GM23338 (cell line): Measurements from ENCODE around the gene SLC13A5. TPM values are rescaled to one million over a fixed set of nuclear protein-coding genes. Genes with fewer than 3 reads are reported as not detected.

Source experiments
- ATAC-seq: fragments of 200-7000 bp; cut with Tn5 transposase; 3 replicates; pipeline ENCODE4 v1.9.1; 2020
- DNase-seq: peaks from one replicate; pipeline ENCODE4 v3.0.0-alpha.2; 2015; ENCODE audit warnings: low spot score
- H2AFZ ChIP-seq: fragments of 200-600 bp; sonication (generic); 2 replicates; pipeline ENCODE4 v1.8.0; 2016; ENCODE audit warnings: antibody characterized with exemption, mild to moderate bottlenecking, moderate library complexity
- H3F3A ChIP-seq: fragments of 200-600 bp; sonication (generic); replicated peaks from 2 replicates; pipeline ENCODE4 v1.8.0; 2017; ENCODE audit warnings: antibody characterized with exemption, mixed run types, low read depth
- H3K27ac ChIP-seq: fragments of 200-600 bp; sonication (generic); 2 replicates; pipeline ENCODE4 v1.6.1; 2016; ENCODE audit warnings: low read depth
- H3K27me3 ChIP-seq: fragments of 200-600 bp; sonication (generic); 2 replicates; pipeline ENCODE4 v1.8.0; 2016; ENCODE audit warnings: mild to moderate bottlenecking, mixed run types, moderate library complexity; ENCODE audit not compliant: insufficient read depth
- H3K36me3 ChIP-seq: fragments of 200-600 bp; sonication (generic); 2 replicates; pipeline ENCODE4 v1.8.0; 2016; ENCODE audit warnings: mild to moderate bottlenecking; ENCODE audit not compliant: insufficient read depth
- H3K4me1 ChIP-seq: fragments of 200-600 bp; sonication (generic); 2 replicates; pipeline ENCODE4 v1.8.0; 2016; ENCODE audit warnings: mild to moderate bottlenecking, moderate library complexity; ENCODE audit not compliant: insufficient read depth
- H3K4me2 ChIP-seq: fragments of 200-600 bp; sonication (generic); 2 replicates; pipeline ENCODE4 v1.7.1; 2017; ENCODE audit warnings: mixed run types
- H3K4me3 ChIP-seq: fragments of 200-600 bp; sonication (generic); 2 replicates; pipeline ENCODE4 v1.6.1; 2016; ENCODE audit warnings: mixed run types
- H3K79me2 ChIP-seq: fragments of 200-600 bp; sonication (generic); replicated peaks from 2 replicates; pipeline ENCODE4 v1.8.0; 2017; ENCODE audit warnings: mild to moderate bottlenecking; ENCODE audit not compliant: insufficient read depth
- H3K9me2 ChIP-seq: fragments of 200-600 bp; sonication (generic); 2 replicates; pipeline ENCODE4 v1.8.0; 2017; ENCODE audit not compliant: insufficient read depth
- H4K20me1 ChIP-seq: fragments of 200-600 bp; sonication (generic); replicated peaks from 2 replicates; pipeline ENCODE4 v1.8.0; 2017; ENCODE audit warnings: mild to moderate bottlenecking; ENCODE audit not compliant: insufficient read depth
- H3K27ac Mint-ChIP-seq: 2 replicates; pipeline ENCODE4 v1.8.0; 2020; ENCODE audit warnings: inconsistent platforms, mild to moderate bottlenecking, moderate library complexity, mixed read lengths
- H3K27me3 Mint-ChIP-seq: 3 replicates; pipeline ENCODE4 v1.8.0; 2022; ENCODE audit warnings: low read depth, mild to moderate bottlenecking, moderate library complexity, mixed read lengths, inconsistent platforms; ENCODE audit not compliant: insufficient read depth, poor library complexity
- H3K36me3 Mint-ChIP-seq: 3 replicates; pipeline ENCODE4 v1.8.0; 2021; ENCODE audit warnings: low read depth, mild to moderate bottlenecking, inconsistent platforms, moderate library complexity, mixed read lengths
- H3K4me1 Mint-ChIP-seq: 3 replicates; pipeline ENCODE4 v1.8.0; 2020; ENCODE audit warnings: mild to moderate bottlenecking, inconsistent platforms, mixed read lengths
- H3K4me3 Mint-ChIP-seq: 3 replicates; pipeline ENCODE4 v1.8.0; 2021; ENCODE audit warnings: moderate library complexity, mild to moderate bottlenecking, inconsistent platforms, mixed read lengths
- H3K9me3 Mint-ChIP-seq: 3 replicates; pipeline ENCODE4 v1.8.0; 2020; ENCODE audit warnings: moderate library complexity, mild to moderate bottlenecking, inconsistent platforms, mixed read lengths
- CREB1 ChIP-seq: fragments of 250-450 bp; sonication (Bioruptor Pico); IDR thresholded peaks from 2 replicates; pipeline ENCODE4 v1.5.0; 2020; ENCODE audit warnings: low read depth, mild to moderate bottlenecking, moderate library complexity
- EZH2 ChIP-seq: fragments of 200-600 bp; sonication (generic); IDR thresholded peaks from one replicate; pipeline ENCODE4 v1.8.0; 2017; ENCODE audit warnings: antibody characterized with exemption, mild to moderate bottlenecking, low read depth; ENCODE audit not compliant: unreplicated experiment
- EZH2phosphoT487 ChIP-seq: fragments of 200-600 bp; sonication (generic); IDR thresholded peaks from one replicate; pipeline ENCODE4 v1.8.1; 2018; ENCODE audit warnings: antibody characterized with exemption; ENCODE audit not compliant: unreplicated experiment
- JUNB ChIP-seq: IDR thresholded peaks from one replicate; pipeline ENCODE4 v1.6.1; 2016; ENCODE audit warnings: antibody characterized with exemption; ENCODE audit not compliant: unreplicated experiment
- NANOG ChIP-seq: IDR thresholded peaks from 2 replicates; pipeline ENCODE4 v1.6.1; 2016; ENCODE audit warnings: antibody characterized with exemption, borderline replicate concordance
- POLR2AphosphoS5 ChIP-seq: IDR thresholded peaks from 2 replicates; pipeline ENCODE4 v1.6.1; 2016; ENCODE audit warnings: antibody characterized with exemption, low read depth
- STAT1 ChIP-seq: IDR thresholded peaks from one replicate; pipeline ENCODE4 v1.6.1; 2016; ENCODE audit warnings: antibody characterized with exemption; ENCODE audit not compliant: unreplicated experiment
- ZNF114 ChIP-seq: fragments of 250-450 bp; sonication (Bioruptor Pico); IDR thresholded peaks from 2 replicates; pipeline ENCODE4 v1.5.0; 2020; ENCODE audit warnings: mild to moderate bottlenecking, moderate library complexity
- ZNF331 ChIP-seq: fragments of 250-450 bp; sonication (Bioruptor Pico); IDR thresholded peaks from 2 replicates; pipeline ENCODE4 v1.5.0; 2020; ENCODE audit warnings: low read depth, mild to moderate bottlenecking, moderate library complexity
- polyA plus RNA-seq: library from polyadenylated mRNA; unstranded; fragments of >200 nt; fragmentation: Nextera tagmentation; extraction: Ambion mirVana; gene quantifications from 2 replicates; pipeline ENCODE4 v1.2.1, GENCODE V29; 2016
- total RNA-seq: library from RNA; depleted of rRNA; stranded (reverse); fragments of >200 nt; shearing (Covaris generic); gene quantifications from 2 replicates; pipeline ENCODE4 v1.2.3, GENCODE V29; 2014
- TF ChIP-seq, protein P1 (sequence below): IDR thresholded peaks from 2 replicates; pipeline ENCODE4 v1.6.1; 2016; ENCODE audit warnings: antibody characterized with exemption
- TF ChIP-seq, protein P2 (sequence below): fragments of 250-450 bp; sonication (Bioruptor Pico); IDR thresholded peaks from 2 replicates; pipeline ENCODE4 v1.5.0; 2020; ENCODE audit warnings: mild to moderate bottlenecking, moderate library complexity
- TF ChIP-seq, protein P3 (sequence below): IDR thresholded peaks from one replicate; pipeline ENCODE4 v1.6.1; 2018; ENCODE audit warnings: antibody characterized with exemption; ENCODE audit not compliant: unreplicated experiment
- TF ChIP-seq, protein P4 (sequence below), 2 experiments: fragments of 200-600 bp in 1 of 2; sonication (generic) in 1 of 2; conservative IDR thresholded peaks; 2 replicates each; pipeline versions ENCODE4 v1.5.1 to v1.6.1; 2016 to 2017; ENCODE audit warnings: antibody characterized with exemption in 2 of 2, low read depth in 2 of 2, mild to moderate bottlenecking in 2 of 2, moderate library complexity in 1 of 2

Gene SLC13A5
- total and polyA plus RNA-seq, 2 experiments from 2014 or later = 1.2 to 2.3 TPM

DNA sequence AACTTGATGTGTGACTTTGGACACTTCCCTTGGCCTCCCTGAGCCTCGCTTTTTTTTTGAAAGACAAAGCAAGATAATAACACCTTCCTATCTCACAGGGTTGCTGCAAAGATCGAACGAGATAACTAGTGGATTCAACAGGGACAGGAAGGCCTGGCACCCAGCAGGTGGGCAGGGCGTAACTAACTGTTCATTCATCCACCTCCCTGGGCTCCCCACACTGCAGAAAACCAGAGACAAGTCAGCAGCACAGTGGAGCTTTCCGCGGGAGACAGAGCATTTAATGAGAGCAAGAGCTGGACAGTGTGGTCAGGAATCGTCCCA, 28.7 kb downstream of the SLC13A5 start:
- H3K27me3 Mint-ChIP-seq = peaks cover 2% of the 10 kb centered on the region
- H2AFZ ChIP-seq = no peak overlapping the region
- no peak overlapping the region for H3K4me3 ChIP-seq
- no peaks in the 10 kb centered on the region for H3F3A ChIP-seq
- no peaks in the 10 kb centered on the region for H3K9me2 ChIP-seq
- no peak for DNase-seq
- no peak overlapping the region for H3K27ac Mint-ChIP-seq
- ATAC-seq = no peak
- no peak overlapping the region for H3K4me3 Mint-ChIP-seq
- H3K9me3 Mint-ChIP-seq = no peaks in the 10 kb centered on the region; the same call in 2 of the 3 replicates
- no peaks in the 10 kb centered on the region for H3K4me1 ChIP-seq
- H3K4me2 ChIP-seq = no peak overlapping the region
- TF ChIP-seq EZH2 (no peak), EZH2phosphoT487 (no peak), ZNF331 (CRISPR knock-in tag) (no peak), CREB1 (CRISPR knock-in tag) (no peak), JUNB (no peak), ZNF114 (CRISPR knock-in tag) (no peak), STAT1 (no peak), POLR2AphosphoS5 (no peak), NANOG (no peak)
- TF ChIP-seq, protein P1, sequence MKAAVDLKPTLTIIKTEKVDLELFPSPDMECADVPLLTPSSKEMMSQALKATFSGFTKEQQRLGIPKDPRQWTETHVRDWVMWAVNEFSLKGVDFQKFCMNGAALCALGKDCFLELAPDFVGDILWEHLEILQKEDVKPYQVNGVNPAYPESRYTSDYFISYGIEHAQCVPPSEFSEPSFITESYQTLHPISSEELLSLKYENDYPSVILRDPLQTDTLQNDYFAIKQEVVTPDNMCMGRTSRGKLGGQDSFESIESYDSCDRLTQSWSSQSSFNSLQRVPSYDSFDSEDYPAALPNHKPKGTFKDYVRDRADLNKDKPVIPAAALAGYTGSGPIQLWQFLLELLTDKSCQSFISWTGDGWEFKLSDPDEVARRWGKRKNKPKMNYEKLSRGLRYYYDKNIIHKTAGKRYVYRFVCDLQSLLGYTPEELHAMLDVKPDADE = no peak
- TF ChIP-seq, protein P2, sequence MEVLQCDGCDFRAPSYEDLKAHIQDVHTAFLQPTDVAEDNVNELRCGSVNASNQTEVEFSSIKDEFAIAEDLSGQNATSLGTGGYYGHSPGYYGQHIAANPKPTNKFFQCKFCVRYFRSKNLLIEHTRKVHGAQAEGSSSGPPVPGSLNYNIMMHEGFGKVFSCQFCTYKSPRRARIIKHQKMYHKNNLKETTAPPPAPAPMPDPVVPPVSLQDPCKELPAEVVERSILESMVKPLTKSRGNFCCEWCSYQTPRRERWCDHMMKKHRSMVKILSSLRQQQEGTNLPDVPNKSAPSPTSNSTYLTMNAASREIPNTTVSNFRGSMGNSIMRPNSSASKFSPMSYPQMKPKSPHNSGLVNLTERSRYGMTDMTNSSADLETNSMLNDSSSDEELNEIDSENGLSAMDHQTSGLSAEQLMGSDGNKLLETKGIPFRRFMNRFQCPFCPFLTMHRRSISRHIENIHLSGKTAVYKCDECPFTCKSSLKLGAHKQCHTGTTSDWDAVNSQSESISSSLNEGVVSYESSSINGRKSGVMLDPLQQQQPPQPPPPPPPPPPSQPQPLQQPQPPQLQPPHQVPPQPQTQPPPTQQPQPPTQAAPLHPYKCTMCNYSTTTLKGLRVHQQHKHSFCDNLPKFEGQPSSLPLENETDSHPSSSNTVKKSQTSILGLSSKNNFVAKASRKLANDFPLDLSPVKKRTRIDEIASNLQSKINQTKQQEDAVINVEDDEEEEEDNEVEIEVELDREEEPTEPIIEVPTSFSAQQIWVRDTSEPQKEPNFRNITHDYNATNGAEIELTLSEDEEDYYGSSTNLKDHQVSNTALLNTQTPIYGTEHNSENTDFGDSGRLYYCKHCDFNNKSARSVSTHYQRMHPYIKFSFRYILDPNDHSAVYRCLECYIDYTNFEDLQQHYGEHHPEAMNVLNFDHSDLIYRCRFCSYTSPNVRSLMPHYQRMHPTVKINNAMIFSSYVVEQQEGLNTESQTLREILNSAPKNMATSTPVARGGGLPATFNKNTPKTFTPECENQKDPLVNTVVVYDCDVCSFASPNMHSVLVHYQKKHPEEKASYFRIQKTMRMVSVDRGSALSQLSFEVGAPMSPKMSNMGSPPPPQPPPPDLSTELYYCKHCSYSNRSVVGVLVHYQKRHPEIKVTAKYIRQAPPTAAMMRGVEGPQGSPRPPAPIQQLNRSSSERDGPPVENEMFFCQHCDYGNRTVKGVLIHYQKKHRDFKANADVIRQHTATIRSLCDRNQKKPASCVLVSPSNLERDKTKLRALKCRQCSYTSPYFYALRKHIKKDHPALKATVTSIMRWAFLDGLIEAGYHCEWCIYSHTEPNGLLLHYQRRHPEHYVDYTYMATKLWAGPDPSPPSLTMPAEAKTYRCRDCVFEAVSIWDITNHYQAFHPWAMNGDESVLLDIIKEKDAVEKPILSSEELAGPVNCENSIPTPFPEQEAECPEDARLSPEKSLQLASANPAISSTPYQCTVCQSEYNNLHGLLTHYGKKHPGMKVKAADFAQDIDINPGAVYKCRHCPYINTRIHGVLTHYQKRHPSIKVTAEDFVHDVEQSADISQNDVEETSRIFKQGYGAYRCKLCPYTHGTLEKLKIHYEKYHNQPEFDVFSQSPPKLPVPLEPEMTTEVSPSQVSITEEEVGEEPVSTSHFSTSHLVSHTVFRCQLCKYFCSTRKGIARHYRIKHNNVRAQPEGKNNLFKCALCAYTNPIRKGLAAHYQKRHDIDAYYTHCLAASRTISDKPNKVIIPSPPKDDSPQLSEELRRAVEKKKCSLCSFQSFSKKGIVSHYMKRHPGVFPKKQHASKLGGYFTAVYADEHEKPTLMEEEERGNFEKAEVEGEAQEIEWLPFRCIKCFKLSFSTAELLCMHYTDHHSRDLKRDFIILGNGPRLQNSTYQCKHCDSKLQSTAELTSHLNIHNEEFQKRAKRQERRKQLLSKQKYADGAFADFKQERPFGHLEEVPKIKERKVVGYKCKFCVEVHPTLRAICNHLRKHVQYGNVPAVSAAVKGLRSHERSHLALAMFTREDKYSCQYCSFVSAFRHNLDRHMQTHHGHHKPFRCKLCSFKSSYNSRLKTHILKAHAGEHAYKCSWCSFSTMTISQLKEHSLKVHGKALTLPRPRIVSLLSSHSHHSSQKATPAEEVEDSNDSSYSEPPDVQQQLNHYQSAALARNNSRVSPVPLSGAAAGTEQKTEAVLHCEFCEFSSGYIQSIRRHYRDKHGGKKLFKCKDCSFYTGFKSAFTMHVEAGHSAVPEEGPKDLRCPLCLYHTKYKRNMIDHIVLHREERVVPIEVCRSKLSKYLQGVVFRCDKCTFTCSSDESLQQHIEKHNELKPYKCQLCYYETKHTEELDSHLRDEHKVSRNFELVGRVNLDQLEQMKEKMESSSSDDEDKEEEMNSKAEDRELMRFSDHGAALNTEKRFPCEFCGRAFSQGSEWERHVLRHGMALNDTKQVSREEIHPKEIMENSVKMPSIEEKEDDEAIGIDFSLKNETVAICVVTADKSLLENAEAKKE (CRISPR knock-in tag) = no peak
- TF ChIP-seq, protein P3, sequence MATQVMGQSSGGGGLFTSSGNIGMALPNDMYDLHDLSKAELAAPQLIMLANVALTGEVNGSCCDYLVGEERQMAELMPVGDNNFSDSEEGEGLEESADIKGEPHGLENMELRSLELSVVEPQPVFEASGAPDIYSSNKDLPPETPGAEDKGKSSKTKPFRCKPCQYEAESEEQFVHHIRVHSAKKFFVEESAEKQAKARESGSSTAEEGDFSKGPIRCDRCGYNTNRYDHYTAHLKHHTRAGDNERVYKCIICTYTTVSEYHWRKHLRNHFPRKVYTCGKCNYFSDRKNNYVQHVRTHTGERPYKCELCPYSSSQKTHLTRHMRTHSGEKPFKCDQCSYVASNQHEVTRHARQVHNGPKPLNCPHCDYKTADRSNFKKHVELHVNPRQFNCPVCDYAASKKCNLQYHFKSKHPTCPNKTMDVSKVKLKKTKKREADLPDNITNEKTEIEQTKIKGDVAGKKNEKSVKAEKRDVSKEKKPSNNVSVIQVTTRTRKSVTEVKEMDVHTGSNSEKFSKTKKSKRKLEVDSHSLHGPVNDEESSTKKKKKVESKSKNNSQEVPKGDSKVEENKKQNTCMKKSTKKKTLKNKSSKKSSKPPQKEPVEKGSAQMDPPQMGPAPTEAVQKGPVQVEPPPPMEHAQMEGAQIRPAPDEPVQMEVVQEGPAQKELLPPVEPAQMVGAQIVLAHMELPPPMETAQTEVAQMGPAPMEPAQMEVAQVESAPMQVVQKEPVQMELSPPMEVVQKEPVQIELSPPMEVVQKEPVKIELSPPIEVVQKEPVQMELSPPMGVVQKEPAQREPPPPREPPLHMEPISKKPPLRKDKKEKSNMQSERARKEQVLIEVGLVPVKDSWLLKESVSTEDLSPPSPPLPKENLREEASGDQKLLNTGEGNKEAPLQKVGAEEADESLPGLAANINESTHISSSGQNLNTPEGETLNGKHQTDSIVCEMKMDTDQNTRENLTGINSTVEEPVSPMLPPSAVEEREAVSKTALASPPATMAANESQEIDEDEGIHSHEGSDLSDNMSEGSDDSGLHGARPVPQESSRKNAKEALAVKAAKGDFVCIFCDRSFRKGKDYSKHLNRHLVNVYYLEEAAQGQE = no peak
- TF ChIP-seq, protein P4, sequence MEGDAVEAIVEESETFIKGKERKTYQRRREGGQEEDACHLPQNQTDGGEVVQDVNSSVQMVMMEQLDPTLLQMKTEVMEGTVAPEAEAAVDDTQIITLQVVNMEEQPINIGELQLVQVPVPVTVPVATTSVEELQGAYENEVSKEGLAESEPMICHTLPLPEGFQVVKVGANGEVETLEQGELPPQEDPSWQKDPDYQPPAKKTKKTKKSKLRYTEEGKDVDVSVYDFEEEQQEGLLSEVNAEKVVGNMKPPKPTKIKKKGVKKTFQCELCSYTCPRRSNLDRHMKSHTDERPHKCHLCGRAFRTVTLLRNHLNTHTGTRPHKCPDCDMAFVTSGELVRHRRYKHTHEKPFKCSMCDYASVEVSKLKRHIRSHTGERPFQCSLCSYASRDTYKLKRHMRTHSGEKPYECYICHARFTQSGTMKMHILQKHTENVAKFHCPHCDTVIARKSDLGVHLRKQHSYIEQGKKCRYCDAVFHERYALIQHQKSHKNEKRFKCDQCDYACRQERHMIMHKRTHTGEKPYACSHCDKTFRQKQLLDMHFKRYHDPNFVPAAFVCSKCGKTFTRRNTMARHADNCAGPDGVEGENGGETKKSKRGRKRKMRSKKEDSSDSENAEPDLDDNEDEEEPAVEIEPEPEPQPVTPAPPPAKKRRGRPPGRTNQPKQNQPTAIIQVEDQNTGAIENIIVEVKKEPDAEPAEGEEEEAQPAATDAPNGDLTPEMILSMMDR (conservative IDR thresholded peaks at IDR 0.05; ENCODE audit: low read depth in 2 of 2) = no peak
- H3K36me3 Mint-ChIP-seq = no peaks in the 10 kb centered on the region
- H3K27ac ChIP-seq = no peak overlapping the region
- no peaks in the 10 kb centered on the region for H3K79me2 ChIP-seq
- no peaks in the 10 kb centered on the region for H4K20me1 ChIP-seq
- no peaks in the 10 kb centered on the region for H3K27me3 ChIP-seq
- H3K4me1 Mint-ChIP-seq = peaks cover 3% of the 10 kb centered on the region; the same call in 1 of the 3 replicates
- no peaks in the 10 kb centered on the region for H3K36me3 ChIP-seq
